Mesendoderm (in vitro differentiated cells): ENCODE results near the gene DNAH7.

Experiments used
- DNase-seq: peaks from one replicate; pipeline ENCODE4 v3.0.0; 2013
- H2AK5ac ChIP-seq: 2 replicates; pipeline ENCODE4 v1.6.1; 2013; ENCODE audit warnings: low read length, inconsistent platforms
- H2BK120ac ChIP-seq: 2 replicates; pipeline ENCODE4 v1.6.1; 2013; ENCODE audit warnings: low read depth, mild to moderate bottlenecking, low read length, moderate library complexity, mixed read lengths
- H2BK15ac ChIP-seq: replicated peaks from 2 replicates; pipeline ENCODE4 v1.6.1; 2013; ENCODE audit warnings: low read depth, mild to moderate bottlenecking, moderate library complexity
- H2BK5ac ChIP-seq: 2 replicates; pipeline ENCODE4 v1.6.1; 2013; ENCODE audit warnings: low read length, inconsistent platforms
- H3K18ac ChIP-seq: 2 replicates; pipeline ENCODE4 v1.6.1; 2013; ENCODE audit warnings: mild to moderate bottlenecking, low read length, mixed read lengths
- H3K23ac ChIP-seq: one replicate; pipeline ENCODE4 v1.6.1; 2013; ENCODE audit warnings: low read length
- H3K27ac ChIP-seq: 2 replicates; pipeline ENCODE4 v1.5.1; 2013; ENCODE audit warnings: low read depth, mild to moderate bottlenecking, inconsistent platforms, low read length, moderate library complexity
- H3K27me3 ChIP-seq: 2 replicates; pipeline ENCODE4 v1.6.1; 2013; ENCODE audit warnings: low read length, control low read depth, mild to moderate bottlenecking, inconsistent platforms; ENCODE audit not compliant: insufficient read depth, poor library complexity
- H3K36me3 ChIP-seq: 2 replicates; pipeline ENCODE4 v1.6.1; 2013; ENCODE audit warnings: low read length, inconsistent platforms; ENCODE audit not compliant: control insufficient read depth, insufficient read depth
- H3K4ac ChIP-seq: one replicate; pipeline ENCODE4 v1.6.1; 2013; ENCODE audit warnings: low read depth, mild to moderate bottlenecking, low read length, moderate library complexity
- H3K4me1 ChIP-seq: 2 replicates; pipeline ENCODE4 v1.6.1; 2013; ENCODE audit warnings: low read depth, low read length, inconsistent platforms; ENCODE audit not compliant: control insufficient read depth
- H3K4me2 ChIP-seq: 2 replicates; pipeline ENCODE4 v1.6.1; 2013; ENCODE audit warnings: low read length
- H3K4me3 ChIP-seq: 2 replicates; pipeline ENCODE4 v1.5.1; 2013; ENCODE audit warnings: mild to moderate bottlenecking, low read length
- H3K56ac ChIP-seq: one replicate; pipeline ENCODE4 v1.6.1; 2013; ENCODE audit warnings: low read length
- H3K79me1 ChIP-seq: 2 replicates; pipeline ENCODE4 v1.6.1; 2013; ENCODE audit warnings: low read length, inconsistent platforms
- H3K79me2 ChIP-seq: 2 replicates; pipeline ENCODE4 v1.6.1; 2013; ENCODE audit warnings: mild to moderate bottlenecking, low read length; ENCODE audit not compliant: control insufficient read depth, insufficient read depth
- H3K9ac ChIP-seq: 2 replicates; pipeline ENCODE4 v1.6.1; 2013; ENCODE audit warnings: low read length, inconsistent platforms
- H4K5ac ChIP-seq: one replicate; pipeline ENCODE4 v1.6.1; 2013; ENCODE audit warnings: low read length
- H4K8ac ChIP-seq: one replicate; pipeline ENCODE4 v1.6.1; 2013; ENCODE audit warnings: low read depth, mild to moderate bottlenecking, control low read depth, low read length, moderate library complexity
- WGBS: extraction: QIAGEN DNeasy Blood & Tissue Kit; methylation state at CpG from one replicate; pipeline ENCODE4 v1.1.7; 2013; ENCODE audit warnings: low lambda C conversion rate, missing lambda C conversion rate; ENCODE audit not compliant: insufficient coverage; ENCODE audit errors: extremely low coverage; 5-methylcytosine and 5-hydroxymethylcytosine counted together

The DNAH7 gene

GRCh38 chr2:195818106-195818505 is 250.5 kb downstream of the DNAH7 start:
- Histone ChIP-seq H4K5ac (no peak overlapping the region), H3K4me1 (no peaks in the 10 kb centered on the region), H2BK15ac (no peak overlapping the region), H3K18ac (no peak overlapping the region), H2BK5ac (no peak overlapping the region), H3K56ac (no peak overlapping the region), H3K4me3 (no peak overlapping the region), H3K23ac (no peak overlapping the region), H3K79me1 (no peaks in the 10 kb centered on the region), H4K8ac (no peak overlapping the region), H3K27me3 (peaks cover 2% of the 10 kb centered on the region), H3K79me2 (no peaks in the 10 kb centered on the region), H3K4ac (no peak overlapping the region), H3K4me2 (no peak overlapping the region), H3K27ac (no peak overlapping the region), H3K36me3 (no peaks in the 10 kb centered on the region), H3K9ac (no peak overlapping the region), H2AK5ac (no peak overlapping the region), H2BK120ac (no peak overlapping the region)
- DNase-seq, result no peak

- no peak overlapping the region for H3K18ac ChIP-seq
- no peaks in the 10 kb centered on the region for H3K4me1 ChIP-seq
- WGBS, result 100% methylated on average over 2 of the region's 2 CpGs
Observed at GRCh38 chr2:195815083-195815482, 253.6 kb downstream of the DNAH7 start.

GRCh38 chr2:195813421-195813820 is 255.2 kb downstream of the DNAH7 start:
- Histone ChIP-seq H3K79me1 (no peaks in the 10 kb centered on the region), H3K4me3 (no peak overlapping the region), H2AK5ac (no peak overlapping the region), H2BK15ac (no peak overlapping the region), H3K4ac (no peak overlapping the region), H3K4me1 (no peaks in the 10 kb centered on the region), H3K56ac (no peak overlapping the region), H2BK5ac (no peak overlapping the region), H3K36me3 (no peaks in the 10 kb centered on the region), H3K18ac (no peak overlapping the region), H3K4me2 (no peak overlapping the region), H3K23ac (no peak overlapping the region), H3K27me3 (no peaks in the 10 kb centered on the region), H4K8ac (no peak overlapping the region), H3K9ac (no peak overlapping the region), H3K79me2 (no peaks in the 10 kb centered on the region), H4K5ac (no peak overlapping the region), H3K27ac (no peak overlapping the region), H2BK120ac (no peak overlapping the region)
- peak; percentile 61 for DNase-seq
- no CpG with 5 or more reads among the region's 3 CpGs for WGBS

More at GRCh38 chr2:195815083-195815482, 253.6 kb downstream of the DNAH7 start:
- H2AK5ac ChIP-seq, result no peak overlapping the region
- no peak overlapping the region for H2BK5ac ChIP-seq
- no peak overlapping the region for H3K9ac ChIP-seq
- H3K56ac ChIP-seq, result no peak overlapping the region
- no peak overlapping the region for H3K23ac ChIP-seq
- DNase-seq, result no peak
- H3K79me2 ChIP-seq, result no peaks in the 10 kb centered on the region
- H3K4me3 ChIP-seq, result no peak overlapping the region
- no peak overlapping the region for H2BK15ac ChIP-seq
- H2BK120ac ChIP-seq, result no peak overlapping the region
- no peak overlapping the region for H3K4me2 ChIP-seq
- no peak overlapping the region for H3K27ac ChIP-seq
- H4K5ac ChIP-seq, result no peak overlapping the region
- H3K4ac ChIP-seq, result no peak overlapping the region
- no peak overlapping the region for H4K8ac ChIP-seq
- H3K36me3 ChIP-seq, result no peaks in the 10 kb centered on the region
- H3K27me3 ChIP-seq, result peaks cover 2% of the 10 kb centered on the region
- H3K79me1 ChIP-seq, result no peaks in the 10 kb centered on the region

- Histone ChIP-seq H3K4ac (no peak overlapping the region), H3K18ac (no peak overlapping the region), H3K36me3 (no peaks in the 10 kb centered on the region), H4K5ac (no peak overlapping the region), H3K9ac (no peak overlapping the region), H3K27ac (no peak overlapping the region), H3K4me1 (no peaks in the 10 kb centered on the region), H2AK5ac (no peak overlapping the region), H3K56ac (no peak overlapping the region), H3K23ac (no peak overlapping the region), H4K8ac (no peak overlapping the region), H3K79me2 (no peaks in the 10 kb centered on the region), H3K4me2 (no peak overlapping the region), H2BK5ac (no peak overlapping the region), H3K79me1 (no peaks in the 10 kb centered on the region), H2BK120ac (no peak overlapping the region), H2BK15ac (no peak overlapping the region), H3K4me3 (no peak overlapping the region), H3K27me3 (no peaks in the 10 kb centered on the region)
- no peak for DNase-seq
- WGBS, result no CpG with 5 or more reads among the region's 4 CpGs
Observed at GRCh38 chr2:195810340-195811098, 258.1 kb downstream of the DNAH7 start.

- H4K8ac ChIP-seq, result no peak overlapping the region
- no peak overlapping the region for H3K4ac ChIP-seq
- no CpG with 5 or more reads among the region's 1 CpG for WGBS
- no peak overlapping the region for H3K27ac ChIP-seq
- H3K27me3 ChIP-seq, result no peaks in the 10 kb centered on the region
- H2BK120ac ChIP-seq, result no peak overlapping the region
- DNase-seq, result no peak
- no peaks in the 10 kb centered on the region for H3K79me2 ChIP-seq
- no peaks in the 10 kb centered on the region for H3K79me1 ChIP-seq
- no peak overlapping the region for H3K56ac ChIP-seq
- no peak overlapping the region for H2BK5ac ChIP-seq
- H3K9ac ChIP-seq, result no peak overlapping the region
- no peak overlapping the region for H3K4me3 ChIP-seq
- H3K36me3 ChIP-seq, result no peaks in the 10 kb centered on the region
- H3K4me1 ChIP-seq, result no peaks in the 10 kb centered on the region
- no peak overlapping the region for H2BK15ac ChIP-seq
- no peak overlapping the region for H2AK5ac ChIP-seq
- H3K23ac ChIP-seq, result no peak overlapping the region
- no peak overlapping the region for H3K4me2 ChIP-seq
- H3K18ac ChIP-seq, result no peak overlapping the region
- no peak overlapping the region for H4K5ac ChIP-seq
Observed at GRCh38 chr2:195808189-195808588, 260.4 kb downstream of the DNAH7 start.
